Ascending aorta (tissue), 2 donors: ENCODE results near the gene MRPL30. TPM values are rescaled to one million over a fixed set of nuclear protein-coding genes. Genes with fewer than 3 reads are reported as not detected.
"Not testable (repeated sequence)": the region's sequence is repeated elsewhere in the genome, so short reads cannot be mapped to it uniquely, and the experiment has no call there.

ENCODE experiments used
- DNase-seq, 2 donors: peaks; one replicate each; pipeline ENCODE4 v3.0.0-alpha.2; 2019; ENCODE audit warnings: low spot score in 2 of 2
- H3K27ac ChIP-seq, 2 donors: fragments of 200-600 bp; sonication (generic); one replicate each; pipeline ENCODE4 v1.5.1; 2016 to 2017; ENCODE audit warnings: mild to moderate bottlenecking in 1 of 2
- H3K27me3 ChIP-seq: fragments of 200-600 bp; sonication (generic); one replicate; pipeline ENCODE4 v1.5.1; 2017
- H3K36me3 ChIP-seq, 2 donors: fragments of 200-600 bp; sonication (generic); one replicate each; pipeline ENCODE4 v1.5.1; 2016
- H3K4me1 ChIP-seq, 2 donors: fragments of 200-600 bp; sonication (generic); one replicate each; pipeline ENCODE4 v1.5.1; 2016 to 2017; ENCODE audit warnings: mild to moderate bottlenecking in 1 of 2
- H3K4me3 ChIP-seq, 2 donors: fragments of 200-600 bp; sonication (generic); one replicate each; pipeline ENCODE4 v1.5.1; 2016 to 2017; ENCODE audit warnings: mild to moderate bottlenecking in 1 of 2
- H3K9me3 ChIP-seq, 2 donors: fragments of 200-600 bp; sonication (generic); one replicate each; pipeline ENCODE4 v1.5.1; 2016
- intact Hi-C: fragments of 100-400 bp; cut with DNase I; formaldehyde crosslinking; loops from one replicate; pipeline ENCODE4 v1.15.1; 2023
- total RNA-seq: library from RNA; depleted of rRNA; stranded (reverse); fragments of >200 nt; gene quantifications from one replicate; pipeline ENCODE4 v1.1.0, GENCODE V29; 2016
- TF ChIP-seq, protein P1 (sequence below), 3 experiments: fragments of 200-600 bp in 2 of 3; fragments of 450-650 bp in 1 of 3; sonication (generic) in 2 of 3; IDR thresholded peaks; one replicate each; pipeline ENCODE4 v1.5.1; 2016 to 2019; ENCODE audit warnings: antibody characterized with exemption in 3 of 3, mild to moderate bottlenecking in 1 of 3, moderate library complexity in 1 of 3

The MRPL30 gene
- total RNA-seq, 1 donor from 2014 or later = 32.6 TPM

DNA sequence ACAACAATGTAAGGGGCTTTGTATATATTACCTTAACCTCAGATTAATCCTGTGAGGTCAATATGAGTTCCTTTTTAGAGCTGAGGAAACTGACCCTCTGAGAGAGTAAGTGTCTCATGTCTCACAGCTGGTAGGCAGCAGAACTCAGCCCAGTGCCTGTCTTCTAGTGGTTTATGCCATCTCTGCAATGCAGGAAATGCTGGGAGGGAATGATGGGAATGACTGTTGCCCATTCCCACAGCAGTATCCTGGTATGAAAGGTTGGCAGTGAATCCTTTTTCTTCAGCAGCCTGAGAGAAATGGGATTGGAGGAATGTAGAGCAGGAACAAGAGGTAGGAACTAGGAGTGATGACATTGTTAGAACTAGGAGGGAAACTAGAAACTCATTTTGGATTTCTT is 6.0 kb downstream of the MRPL30 start:
- Histone ChIP-seq H3K4me3 (no peak overlapping the region), H3K27ac (no peak overlapping the region), H3K27me3 (no peaks in the 10 kb centered on the region), H3K9me3 (no peaks in the 10 kb centered on the region), H3K36me3 (peaks cover 0 to 27% of the 10 kb centered on the region in 2 donors), H3K4me1 (peaks cover 0 to 9% of the 10 kb centered on the region in 2 donors)
- intact Hi-C loops = no loop called here
- no peak for DNase-seq
- TF ChIP-seq, protein P1, sequence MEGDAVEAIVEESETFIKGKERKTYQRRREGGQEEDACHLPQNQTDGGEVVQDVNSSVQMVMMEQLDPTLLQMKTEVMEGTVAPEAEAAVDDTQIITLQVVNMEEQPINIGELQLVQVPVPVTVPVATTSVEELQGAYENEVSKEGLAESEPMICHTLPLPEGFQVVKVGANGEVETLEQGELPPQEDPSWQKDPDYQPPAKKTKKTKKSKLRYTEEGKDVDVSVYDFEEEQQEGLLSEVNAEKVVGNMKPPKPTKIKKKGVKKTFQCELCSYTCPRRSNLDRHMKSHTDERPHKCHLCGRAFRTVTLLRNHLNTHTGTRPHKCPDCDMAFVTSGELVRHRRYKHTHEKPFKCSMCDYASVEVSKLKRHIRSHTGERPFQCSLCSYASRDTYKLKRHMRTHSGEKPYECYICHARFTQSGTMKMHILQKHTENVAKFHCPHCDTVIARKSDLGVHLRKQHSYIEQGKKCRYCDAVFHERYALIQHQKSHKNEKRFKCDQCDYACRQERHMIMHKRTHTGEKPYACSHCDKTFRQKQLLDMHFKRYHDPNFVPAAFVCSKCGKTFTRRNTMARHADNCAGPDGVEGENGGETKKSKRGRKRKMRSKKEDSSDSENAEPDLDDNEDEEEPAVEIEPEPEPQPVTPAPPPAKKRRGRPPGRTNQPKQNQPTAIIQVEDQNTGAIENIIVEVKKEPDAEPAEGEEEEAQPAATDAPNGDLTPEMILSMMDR (IDR thresholded peaks at IDR 0.05) = no peak

DNA sequence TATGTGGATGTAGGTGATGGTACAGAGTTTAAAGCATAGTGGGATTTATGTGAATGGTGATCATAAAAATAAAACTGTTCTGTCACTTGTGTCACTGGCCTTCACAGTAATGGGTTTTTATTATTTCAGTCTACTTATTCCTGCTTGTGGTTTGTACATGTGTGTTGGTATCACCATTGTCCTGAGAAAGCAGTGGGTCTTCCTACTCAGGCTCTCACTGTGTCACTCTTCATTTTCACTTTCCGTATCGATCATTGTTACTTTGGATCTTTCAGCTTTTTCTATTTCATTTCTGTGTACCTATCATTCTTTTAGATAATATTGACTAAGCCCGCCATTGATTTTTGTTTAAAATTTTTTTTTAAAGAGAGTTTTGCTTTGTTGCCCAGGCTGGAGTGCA is 7.4 kb downstream of the MRPL30 start:
- Histone ChIP-seq H3K4me3 (no peak overlapping the region), H3K27ac (no peak overlapping the region), H3K9me3 (no peaks in the 10 kb centered on the region), H3K36me3 (peaks cover 0 to 34% of the 10 kb centered on the region in 2 donors), H3K27me3 (no peaks in the 10 kb centered on the region), H3K4me1 (no peaks in the 10 kb centered on the region)
- TF ChIP-seq, protein P1 (IDR thresholded peaks at IDR 0.05) = no peak
- intact Hi-C loops = no loop called here
- no peak for DNase-seq

DNA sequence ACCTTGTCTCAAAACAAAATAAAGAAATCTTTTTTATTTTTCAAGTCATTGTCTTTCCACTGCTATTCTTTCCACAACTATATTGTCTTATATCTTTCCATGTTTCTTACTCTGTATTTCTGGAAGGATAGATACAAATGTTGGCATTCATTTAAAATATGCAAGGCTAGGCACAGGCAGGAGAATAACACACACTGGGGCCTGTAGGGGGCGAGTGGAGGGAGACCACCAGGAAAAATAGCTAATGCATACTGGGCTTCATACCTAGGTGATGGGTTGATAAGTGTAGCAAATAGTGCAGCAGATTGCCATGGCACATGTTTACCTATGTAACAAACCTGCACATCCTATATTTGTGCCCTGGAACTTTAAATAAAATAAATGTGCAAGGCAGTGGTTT is 9.6 kb downstream of the MRPL30 start:
- Histone ChIP-seq H3K9me3 (no peaks in the 10 kb centered on the region), H3K27ac (no peak overlapping the region), H3K4me3 (no peak overlapping the region), H3K36me3 (peaks cover 9 to 44% of the 10 kb centered on the region in 2 donors), H3K27me3 (no peaks in the 10 kb centered on the region), H3K4me1 (no peaks in the 10 kb centered on the region)
- intact Hi-C loops = no loop called here
- TF ChIP-seq, protein P1 (IDR thresholded peaks at IDR 0.05) = no peak
- no peak for DNase-seq

DNA sequence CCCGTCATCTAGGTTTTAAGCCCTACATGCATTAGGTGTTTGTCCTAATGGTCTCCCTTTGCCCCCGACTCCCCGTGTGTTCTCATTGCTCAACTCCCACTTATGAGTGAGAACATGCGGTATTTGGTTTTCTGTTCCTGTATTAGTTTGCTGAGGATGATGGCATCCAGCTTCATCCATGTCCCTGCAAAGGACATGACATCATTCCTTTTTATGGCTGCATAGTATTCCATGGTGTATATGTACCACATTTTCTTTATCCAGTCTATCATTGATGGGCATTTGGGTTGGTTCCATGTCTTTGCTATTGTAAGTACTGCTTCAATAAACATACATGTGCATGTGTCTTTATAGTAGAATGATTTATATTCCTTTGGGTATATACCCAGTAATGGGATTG is 11.4 kb downstream of the MRPL30 start:
- DNase-seq, H3K4me3 ChIP-seq, intact Hi-C loops, H3K4me1 ChIP-seq, H3K9me3 ChIP-seq, H3K27me3 ChIP-seq, H3K27ac ChIP-seq: not testable (repeated sequence)
- peaks cover 19 to 62% of the 10 kb centered on the region in 2 donors for H3K36me3 ChIP-seq

DNA sequence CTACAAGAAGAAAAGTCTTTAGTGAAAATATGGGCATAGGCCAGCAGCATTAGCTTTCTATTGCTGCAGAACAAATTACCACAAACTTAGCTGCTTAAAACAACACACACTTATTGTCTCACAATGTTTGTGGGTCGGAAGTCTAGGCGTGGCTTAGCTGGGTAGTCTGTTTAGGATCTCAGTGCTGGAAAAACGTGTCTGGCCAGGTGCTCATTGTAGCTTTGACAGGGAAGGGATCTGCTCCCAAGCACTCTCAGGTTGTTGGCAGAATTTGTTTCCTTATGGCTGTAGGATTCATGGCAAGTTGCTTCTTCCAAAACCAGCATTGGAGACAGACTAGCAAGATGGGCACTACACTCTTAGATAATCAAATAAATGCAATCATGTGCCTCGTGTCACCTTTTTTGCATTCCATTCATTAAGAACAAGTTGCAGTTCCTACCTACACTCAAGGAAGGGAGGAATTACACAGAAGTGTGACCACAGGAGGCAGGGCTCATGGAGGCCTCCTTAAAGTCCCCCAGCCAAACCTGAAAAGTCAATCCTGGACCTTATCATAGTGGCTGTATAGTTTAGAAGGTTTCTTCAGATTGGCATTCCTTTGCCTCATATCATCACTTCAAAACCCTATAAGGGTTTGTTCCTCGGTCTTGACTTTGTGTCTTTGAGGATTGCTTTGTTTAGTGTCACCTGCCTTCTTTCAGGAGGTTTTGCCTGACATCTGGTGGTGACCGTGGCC is 17.3 kb downstream of the MRPL30 start:
- no peaks in the 10 kb centered on the region for H3K4me1 ChIP-seq
- no peak overlapping the region for H3K4me3 ChIP-seq
- TF ChIP-seq, protein P1 (IDR thresholded peaks at IDR 0.05) = no peak
- no peak overlapping the region for H3K27ac ChIP-seq
- H3K27me3 ChIP-seq = no peaks in the 10 kb centered on the region
- no peak for DNase-seq
- no peaks in the 10 kb centered on the region for H3K9me3 ChIP-seq
- intact Hi-C loops = no loop called here
- H3K36me3 ChIP-seq = peaks cover 27 to 37% of the 10 kb centered on the region in 2 donors

DNA sequence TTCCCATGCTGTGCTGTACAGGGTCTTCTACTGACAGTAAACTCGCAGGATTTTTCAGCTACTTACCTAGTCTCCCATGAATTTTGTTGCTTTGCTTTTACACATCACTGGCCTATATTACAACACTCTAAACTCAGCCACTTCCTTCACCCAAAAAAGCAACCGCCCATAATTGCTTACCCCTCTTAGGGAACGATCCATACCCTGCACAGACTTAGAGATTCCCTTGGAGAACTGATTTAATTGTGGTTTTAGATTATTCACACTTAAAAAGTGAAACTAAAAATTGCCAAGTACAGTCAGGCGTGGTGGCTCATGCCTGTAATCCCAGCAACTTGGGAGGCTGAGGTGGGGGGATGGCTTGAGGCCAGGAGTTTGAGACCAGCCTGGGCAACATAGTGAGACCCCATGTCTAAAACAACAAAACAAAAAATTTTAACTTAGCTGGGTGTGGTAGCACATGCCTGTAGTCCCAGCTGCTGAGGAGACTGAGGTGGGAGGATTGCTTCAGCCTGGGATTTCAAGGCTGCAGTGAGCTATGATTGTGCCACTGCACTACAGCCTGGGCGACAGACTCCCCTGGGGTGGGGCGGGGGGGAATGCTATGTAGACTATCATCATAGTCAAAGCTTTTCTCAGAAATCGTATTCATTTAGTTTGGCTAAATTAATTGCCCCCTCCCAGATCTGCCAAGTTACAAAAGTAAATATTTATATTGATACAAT is 19.3 kb downstream of the MRPL30 start:
- Histone ChIP-seq H3K27ac (no peak overlapping the region), H3K27me3 (no peaks in the 10 kb centered on the region), H3K4me1 (no peaks in the 10 kb centered on the region), H3K36me3 (peaks cover 22 to 31% of the 10 kb centered on the region in 2 donors), H3K4me3 (no peak overlapping the region), H3K9me3 (no peaks in the 10 kb centered on the region)
- DNase-seq = no peak
- TF ChIP-seq, protein P1 (IDR thresholded peaks at IDR 0.05) = no peak
- intact Hi-C loops = no loop called here
